ENCODE data around the gene TBX6.

GRCh38 chr16:30104492-30104891, 12.8 kb upstream of the TBX6 start:
- TF ChIP-seq REST (IDR thresholded peaks at IDR 0.05; ENCODE audit: insufficient read depth in 1 of 2, low read depth in 2 of 2, low read length in 2 of 2) (no peak), POLR2AphosphoS5 (IDR thresholded peaks at IDR 0.05; ENCODE audit: low read depth, low read length) (no peak)

All from PFSK-1 (cell line).